HepG2 (cell line): Measurements from ENCODE around the gene MAPK12. TPM values are rescaled to one million over a fixed set of nuclear protein-coding genes. Genes with fewer than 3 reads are reported as not detected.

ENCODE experiments used
- DNMT3B ChIP-seq: conservative IDR thresholded peaks from 2 replicates; pipeline ENCODE4 v1.6.1; 2016; ENCODE audit warnings: missing biosample characterization, control low read depth
- FOXM1 ChIP-seq: sonication (generic); formaldehyde crosslinking; IDR thresholded peaks from 2 replicates; pipeline ENCODE4 v1.5.0; 2020; ENCODE audit warnings: missing genetic modification reagents
- GLI4 ChIP-seq: sonication (generic); formaldehyde crosslinking; IDR thresholded peaks from 2 replicates; pipeline ENCODE4 v1.5.1; 2020; ENCODE audit warnings: missing genetic modification reagents, mild to moderate bottlenecking, moderate library complexity, borderline replicate concordance
- HHEX ChIP-seq: IDR thresholded peaks from 2 replicates; pipeline ENCODE4 v1.6.1; 2016; ENCODE audit warnings: control low read depth
- HIVEP1 ChIP-seq: sonication (generic); formaldehyde crosslinking; IDR thresholded peaks from 2 replicates; pipeline ENCODE4 v1.4.0; 2020; ENCODE audit warnings: mild to moderate bottlenecking, missing genetic modification reagents
- MAFG ChIP-seq: sonication (generic); formaldehyde crosslinking; IDR thresholded peaks from 2 replicates; pipeline ENCODE4 v1.5.1; 2020; ENCODE audit warnings: mild to moderate bottlenecking, missing genetic modification reagents
- TBX3 ChIP-seq: fragments of 450-650 bp; IDR thresholded peaks from 2 replicates; pipeline ENCODE4 v1.6.1; 2017; ENCODE audit warnings: antibody characterized with exemption, mild to moderate bottlenecking, inconsistent platforms, borderline replicate concordance
- ZFP41 ChIP-seq: sonication (generic); formaldehyde crosslinking; IDR thresholded peaks from 2 replicates; pipeline ENCODE4 v1.4.0; 2020; ENCODE audit warnings: mild to moderate bottlenecking, missing genetic modification reagents, borderline replicate concordance
- ZFYVE20 ChIP-seq: sonication (generic); formaldehyde crosslinking; IDR thresholded peaks from 2 replicates; pipeline ENCODE4 v1.8.0; 2023; ENCODE audit warnings: low read depth, mild to moderate bottlenecking, moderate library complexity, missing genetic modification reagents, borderline replicate concordance
- ZNF30 ChIP-seq: sonication (generic); formaldehyde crosslinking; IDR thresholded peaks from 2 replicates; pipeline ENCODE4 v1.5.0; 2020; ENCODE audit warnings: mild to moderate bottlenecking, missing genetic modification reagents
- ZNF326 ChIP-seq: sonication (generic); formaldehyde crosslinking; IDR thresholded peaks from 2 replicates; pipeline ENCODE4 v1.4.0; 2020; ENCODE audit warnings: missing genetic modification reagents, borderline replicate concordance
- ZNF644 ChIP-seq: IDR thresholded peaks from 2 replicates; pipeline ENCODE4 v1.6.1; 2016; ENCODE audit warnings: low read depth
- ZNF766 ChIP-seq: sonication (generic); formaldehyde crosslinking; IDR thresholded peaks from 2 replicates; pipeline ENCODE4 v1.5.0; 2020; ENCODE audit warnings: missing genetic modification reagents, borderline replicate concordance
- polyA plus RNA-seq, 8 experiments: library from polyadenylated mRNA; depleted of rRNA in 3 of 8; stranded (reverse) in 7 of 8; unstranded in 1 of 8; fragments of >200 nt; fragmentation: Illumina TruSeq in 4 of 8; extraction: Trizol in 4 of 8; gene quantifications; 2 replicates each; pipeline versions ENCODE4 v1.2.1 to v1.2.3, GENCODE V29; 2011 to 2016; ENCODE audit warnings: low read depth in 4 of 8, missing spikeins in 1 of 8, mixed read lengths in 1 of 8; ENCODE audit not compliant: insufficient read depth in 1 of 8
- total RNA-seq, 5 experiments: library from RNA; depleted of rRNA; stranded (reverse); fragments of >200 nt; fragmentation: Illumina TruSeq; extraction: Trizol; gene quantifications; 2 replicates each; pipeline ENCODE4 v1.2.3, GENCODE V29; 2016; ENCODE audit warnings: low read depth in 1 of 5
- TF ChIP-seq, protein P1 (sequence below): sonication (generic); formaldehyde crosslinking; IDR thresholded peaks from 2 replicates; pipeline ENCODE4 v1.9.0; 2022; ENCODE audit warnings: low read depth, missing genetic modification reagents
- TF ChIP-seq, protein P2 (sequence below): IDR thresholded peaks from 2 replicates; pipeline ENCODE4 v1.4.0; 2020; ENCODE audit warnings: mild to moderate bottlenecking, missing genetic modification reagents
- TF ChIP-seq, protein P3 (sequence below): sonication (generic); formaldehyde crosslinking; IDR thresholded peaks from 2 replicates; pipeline ENCODE4 v1.4.0; 2020; ENCODE audit warnings: mild to moderate bottlenecking, missing genetic modification reagents
- TF ChIP-seq, protein P4 (sequence below): sonication (generic); formaldehyde crosslinking; IDR thresholded peaks from 2 replicates; pipeline ENCODE4 v1.4.0; 2020; ENCODE audit warnings: missing genetic modification reagents

The MAPK12 gene
- total and polyA plus RNA-seq, 2 of the 13 experiments (the other 11 are each of a cell fraction or from before 2014, with no cell fraction given), result 22.2 to 23.3 TPM

DNA sequence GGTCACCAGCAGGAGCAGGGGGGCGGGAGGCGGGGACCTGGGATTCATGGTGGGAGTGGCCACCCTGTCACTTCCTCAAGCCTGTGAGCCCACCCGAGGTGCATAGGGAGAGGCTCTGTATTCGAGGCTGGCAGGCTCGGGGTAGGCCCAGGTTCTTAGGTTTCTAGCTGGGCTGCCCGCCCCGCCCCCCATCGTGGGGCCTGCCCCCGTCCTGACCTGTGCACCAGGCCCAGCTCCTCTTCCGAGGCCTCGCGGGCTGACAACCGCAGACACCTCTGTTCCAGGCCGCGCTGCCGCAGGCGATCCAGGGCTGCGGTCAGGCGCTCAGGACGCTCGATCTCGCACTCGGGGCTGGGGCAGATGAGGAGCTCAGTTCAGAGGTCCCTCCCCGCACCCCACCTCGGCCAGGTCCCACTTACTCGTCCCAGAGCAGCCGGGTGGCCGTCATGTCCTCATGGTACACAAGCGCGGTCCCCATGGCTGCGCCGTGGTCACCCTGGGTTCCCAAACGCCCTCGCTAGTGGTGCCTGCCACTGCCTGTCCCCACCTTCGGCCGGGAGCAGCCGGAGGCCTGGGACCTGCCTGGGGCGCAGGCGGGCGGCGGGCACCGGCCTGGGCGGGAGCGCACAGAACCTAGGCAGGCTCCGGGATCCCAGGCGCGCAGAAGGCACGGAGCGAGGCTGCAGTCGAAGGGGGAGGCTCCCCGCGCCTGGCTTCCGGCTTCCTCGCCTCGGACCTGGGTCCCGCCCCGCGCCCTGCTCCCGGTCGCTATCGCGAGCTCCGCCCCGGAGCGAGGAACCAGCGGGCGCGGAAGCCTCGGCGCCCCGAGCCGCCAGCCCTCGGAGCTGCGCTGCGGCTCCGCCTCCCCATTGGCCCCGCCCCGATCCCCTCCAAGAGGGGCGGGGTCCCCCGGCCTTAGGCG is 10.7 kb downstream of the MAPK12 start, which contains the start of gene HDAC10 (continued):
- TF ChIP-seq, protein P1, sequence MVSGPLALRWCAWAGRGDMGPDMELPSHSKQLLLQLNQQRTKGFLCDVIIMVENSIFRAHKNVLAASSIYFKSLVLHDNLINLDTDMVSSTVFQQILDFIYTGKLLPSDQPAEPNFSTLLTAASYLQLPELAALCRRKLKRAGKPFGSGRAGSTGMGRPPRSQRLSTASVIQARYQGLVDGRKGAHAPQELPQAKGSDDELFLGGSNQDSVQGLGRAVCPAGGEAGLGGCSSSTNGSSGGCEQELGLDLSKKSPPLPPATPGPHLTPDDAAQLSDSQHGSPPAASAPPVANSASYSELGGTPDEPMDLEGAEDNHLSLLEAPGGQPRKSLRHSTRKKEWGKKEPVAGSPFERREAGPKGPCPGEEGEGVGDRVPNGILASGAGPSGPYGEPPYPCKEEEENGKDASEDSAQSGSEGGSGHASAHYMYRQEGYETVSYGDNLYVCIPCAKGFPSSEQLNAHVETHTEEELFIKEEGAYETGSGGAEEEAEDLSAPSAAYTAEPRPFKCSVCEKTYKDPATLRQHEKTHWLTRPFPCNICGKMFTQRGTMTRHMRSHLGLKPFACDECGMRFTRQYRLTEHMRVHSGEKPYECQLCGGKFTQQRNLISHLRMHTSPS (CRISPR knock-in tag), result no peak
- no peak; the same call in 1 of the 2 replicates for TF ChIP-seq ZFP41
- peak; percentile 87 for TF ChIP-seq ZNF30
- no peak for TF ChIP-seq GLI4 (CRISPR knock-in tag)
- no peak for TF ChIP-seq HHEX
- no peak for TF ChIP-seq HIVEP1 (CRISPR knock-in tag)
- TF ChIP-seq FOXM1 (CRISPR knock-in tag), result no peak
- no peak; the same call in 1 of the 2 replicates for TF ChIP-seq ZNF326
- no peak for TF ChIP-seq ZNF644 (CRISPR knock-in tag)
- no peak for TF ChIP-seq DNMT3B
- TF ChIP-seq TBX3, result no peak
- TF ChIP-seq, protein P2, sequence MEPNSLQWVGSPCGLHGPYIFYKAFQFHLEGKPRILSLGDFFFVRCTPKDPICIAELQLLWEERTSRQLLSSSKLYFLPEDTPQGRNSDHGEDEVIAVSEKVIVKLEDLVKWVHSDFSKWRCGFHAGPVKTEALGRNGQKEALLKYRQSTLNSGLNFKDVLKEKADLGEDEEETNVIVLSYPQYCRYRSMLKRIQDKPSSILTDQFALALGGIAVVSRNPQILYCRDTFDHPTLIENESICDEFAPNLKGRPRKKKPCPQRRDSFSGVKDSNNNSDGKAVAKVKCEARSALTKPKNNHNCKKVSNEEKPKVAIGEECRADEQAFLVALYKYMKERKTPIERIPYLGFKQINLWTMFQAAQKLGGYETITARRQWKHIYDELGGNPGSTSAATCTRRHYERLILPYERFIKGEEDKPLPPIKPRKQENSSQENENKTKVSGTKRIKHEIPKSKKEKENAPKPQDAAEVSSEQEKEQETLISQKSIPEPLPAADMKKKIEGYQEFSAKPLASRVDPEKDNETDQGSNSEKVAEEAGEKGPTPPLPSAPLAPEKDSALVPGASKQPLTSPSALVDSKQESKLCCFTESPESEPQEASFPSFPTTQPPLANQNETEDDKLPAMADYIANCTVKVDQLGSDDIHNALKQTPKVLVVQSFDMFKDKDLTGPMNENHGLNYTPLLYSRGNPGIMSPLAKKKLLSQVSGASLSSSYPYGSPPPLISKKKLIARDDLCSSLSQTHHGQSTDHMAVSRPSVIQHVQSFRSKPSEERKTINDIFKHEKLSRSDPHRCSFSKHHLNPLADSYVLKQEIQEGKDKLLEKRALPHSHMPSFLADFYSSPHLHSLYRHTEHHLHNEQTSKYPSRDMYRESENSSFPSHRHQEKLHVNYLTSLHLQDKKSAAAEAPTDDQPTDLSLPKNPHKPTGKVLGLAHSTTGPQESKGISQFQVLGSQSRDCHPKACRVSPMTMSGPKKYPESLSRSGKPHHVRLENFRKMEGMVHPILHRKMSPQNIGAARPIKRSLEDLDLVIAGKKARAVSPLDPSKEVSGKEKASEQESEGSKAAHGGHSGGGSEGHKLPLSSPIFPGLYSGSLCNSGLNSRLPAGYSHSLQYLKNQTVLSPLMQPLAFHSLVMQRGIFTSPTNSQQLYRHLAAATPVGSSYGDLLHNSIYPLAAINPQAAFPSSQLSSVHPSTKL (CRISPR knock-in tag), result no peak
- TF ChIP-seq, protein P3, sequence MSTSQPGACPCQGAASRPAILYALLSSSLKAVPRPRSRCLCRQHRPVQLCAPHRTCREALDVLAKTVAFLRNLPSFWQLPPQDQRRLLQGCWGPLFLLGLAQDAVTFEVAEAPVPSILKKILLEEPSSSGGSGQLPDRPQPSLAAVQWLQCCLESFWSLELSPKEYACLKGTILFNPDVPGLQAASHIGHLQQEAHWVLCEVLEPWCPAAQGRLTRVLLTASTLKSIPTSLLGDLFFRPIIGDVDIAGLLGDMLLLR (CRISPR knock-in tag), result peak; percentile 78
- no peak for TF ChIP-seq ZFYVE20
- 0 out of 2 replicates have a peak, but pooled peaks have one; percentile 33 for TF ChIP-seq MAFG (CRISPR knock-in tag)
- no peak for TF ChIP-seq ZNF766 (CRISPR knock-in tag)
- TF ChIP-seq, protein P4, sequence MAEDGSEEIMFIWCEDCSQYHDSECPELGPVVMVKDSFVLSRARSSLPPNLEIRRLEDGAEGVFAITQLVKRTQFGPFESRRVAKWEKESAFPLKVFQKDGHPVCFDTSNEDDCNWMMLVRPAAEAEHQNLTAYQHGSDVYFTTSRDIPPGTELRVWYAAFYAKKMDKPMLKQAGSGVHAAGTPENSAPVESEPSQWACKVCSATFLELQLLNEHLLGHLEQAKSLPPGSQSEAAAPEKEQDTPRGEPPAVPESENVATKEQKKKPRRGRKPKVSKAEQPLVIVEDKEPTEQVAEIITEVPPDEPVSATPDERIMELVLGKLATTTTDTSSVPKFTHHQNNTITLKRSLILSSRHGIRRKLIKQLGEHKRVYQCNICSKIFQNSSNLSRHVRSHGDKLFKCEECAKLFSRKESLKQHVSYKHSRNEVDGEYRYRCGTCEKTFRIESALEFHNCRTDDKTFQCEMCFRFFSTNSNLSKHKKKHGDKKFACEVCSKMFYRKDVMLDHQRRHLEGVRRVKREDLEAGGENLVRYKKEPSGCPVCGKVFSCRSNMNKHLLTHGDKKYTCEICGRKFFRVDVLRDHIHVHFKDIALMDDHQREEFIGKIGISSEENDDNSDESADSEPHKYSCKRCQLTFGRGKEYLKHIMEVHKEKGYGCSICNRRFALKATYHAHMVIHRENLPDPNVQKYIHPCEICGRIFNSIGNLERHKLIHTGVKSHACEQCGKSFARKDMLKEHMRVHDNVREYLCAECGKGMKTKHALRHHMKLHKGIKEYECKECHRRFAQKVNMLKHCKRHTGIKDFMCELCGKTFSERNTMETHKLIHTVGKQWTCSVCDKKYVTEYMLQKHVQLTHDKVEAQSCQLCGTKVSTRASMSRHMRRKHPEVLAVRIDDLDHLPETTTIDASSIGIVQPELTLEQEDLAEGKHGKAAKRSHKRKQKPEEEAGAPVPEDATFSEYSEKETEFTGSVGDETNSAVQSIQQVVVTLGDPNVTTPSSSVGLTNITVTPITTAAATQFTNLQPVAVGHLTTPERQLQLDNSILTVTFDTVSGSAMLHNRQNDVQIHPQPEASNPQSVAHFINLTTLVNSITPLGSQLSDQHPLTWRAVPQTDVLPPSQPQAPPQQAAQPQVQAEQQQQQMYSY (CRISPR knock-in tag), result no peak
